ENCODE measurements around the gene NAGLU. TPM values are rescaled to one million over a fixed set of nuclear protein-coding genes. Genes with fewer than 3 reads are reported as not detected.

Gene NAGLU
- polyA plus RNA-seq, 2 of the 4 experiments (the other 2 are of a cell fraction) = 17.8 to 34.5 TPM

GRCh38 chr17:42591411-42591810 lies 55.4 kb downstream of the NAGLU start:
- FAIRE-seq = no peak
- H3K4me1 ChIP-seq = no peaks in the 10 kb centered on the region
- ChIA-PET POLR2A (no interaction called here), CTCF (interaction anchor here (1.1 to 10.8 kb wide), 7 partner anchors 8 to 172 kb away, joined by 3 to 120 read pairs (median 5); partner anchors contain the start of gene PSMC3IP)
- no peak for TF ChIP-seq USF2 (IDR thresholded peaks at IDR 0.05)
- no peak for TF ChIP-seq MAX (IDR thresholded peaks at IDR 0.05)
- TF ChIP-seq PHF8 (IDR thresholded peaks at IDR 0.05; ENCODE audit: borderline replicate concordance, low read depth) = no peak
- no peak for TF ChIP-seq SMC3 (IDR thresholded peaks at IDR 0.05)
- TF ChIP-seq CTCF (IDR thresholded peaks at IDR 0.05) = no peak
- TF ChIP-seq RCOR1 (IDR thresholded peaks at IDR 0.05; ENCODE audit: low read depth, low read length) = no peak
- no peak for TF ChIP-seq MAFK (IDR thresholded peaks at IDR 0.05; ENCODE audit: partially characterized antibody)
- TF ChIP-seq RARB (CRISPR knock-in tag; IDR thresholded peaks at IDR 0.05) = no peak
- TF ChIP-seq NR3C1 (IDR thresholded peaks at IDR 0.05) = no peak
- TF ChIP-seq HEYL (CRISPR knock-in tag; IDR thresholded peaks at IDR 0.05) = no peak
- no peak for TF ChIP-seq BCL3 (IDR thresholded peaks at IDR 0.05)
- TF ChIP-seq ZC3H11A (IDR thresholded peaks at IDR 0.05) = no peak
- 94% methylated on average over 9 of the region's 9 CpGs for WGBS (ENCODE audit: missing lambda C conversion rate)
- no peak for ATAC-seq
- no peak overlapping the region for H3K4me3 ChIP-seq
- H3K27ac ChIP-seq = no peak overlapping the region
- no peak overlapping the region for H3K4me2 ChIP-seq
- no peak for DNase-seq (ENCODE audit: low read depth in 1 of 2, low spot score in 1 of 2)
- H3K9me3 ChIP-seq = no peaks in the 10 kb centered on the region

Small RNA genes lying within 50 kb of the gene (small RNA-seq; reads per million reads assigned to genes)
- gene MIR548AT = 0 to 3.3 (median 0) reads per million in 6 experiments

Other genes with a start within 250 kb of the NAGLU start
- gene STAT5A, start 247.7 kb upstream of the NAGLU start, polyA plus RNA-seq (2011; rRNA removed) = 2.2 and 3.1 TPM in 2 replicates
- 3.9 to 4.4 TPM (median 4.0 TPM) in 3 replicates for gene STAT5A, start 247.7 kb upstream of the NAGLU start, polyA plus RNA-seq (2017; fragmentation: RNase III; extraction: RNeasy Plus Mini Kit Qiagen cat#74134 plus additional on column Dnase treatment)
- 72.8 and 81.9 TPM in 2 replicates for gene STAT3, start 147.8 kb upstream of the NAGLU start, polyA plus RNA-seq (2011; rRNA removed)
- 97.8 to 115 TPM (median 109 TPM) in 3 replicates for gene STAT3, start 147.8 kb upstream of the NAGLU start, polyA plus RNA-seq (2017; fragmentation: RNase III; extraction: RNeasy Plus Mini Kit Qiagen cat#74134 plus additional on column Dnase treatment)
- gene CAVIN1, start 113.0 kb upstream of the NAGLU start, polyA plus RNA-seq (2011; rRNA removed) = 91.4 and 101 TPM in 2 replicates
- gene CAVIN1, start 113.0 kb upstream of the NAGLU start, polyA plus RNA-seq (2017; fragmentation: RNase III; extraction: RNeasy Plus Mini Kit Qiagen cat#74134 plus additional on column Dnase treatment) = 371 to 416 TPM (median 377 TPM) in 3 replicates
- 33.7 and 59.6 TPM in 2 replicates for gene ATP6V0A1, start 77.4 kb upstream of the NAGLU start, polyA plus RNA-seq (2011; rRNA removed)
- 25.8 to 27.3 TPM (median 26.7 TPM) in 3 replicates for gene ATP6V0A1, start 77.4 kb upstream of the NAGLU start, polyA plus RNA-seq (2017; fragmentation: RNase III; extraction: RNeasy Plus Mini Kit Qiagen cat#74134 plus additional on column Dnase treatment)
- gene HSD17B1, start 16.7 kb downstream of the NAGLU start, polyA plus RNA-seq (2011; rRNA removed) = 0.40 and 0.49 TPM in 2 replicates
- gene HSD17B1, start 16.7 kb downstream of the NAGLU start, polyA plus RNA-seq (2017; fragmentation: RNase III; extraction: RNeasy Plus Mini Kit Qiagen cat#74134 plus additional on column Dnase treatment) = 1.2 to 1.9 TPM (median 1.5 TPM) in 3 replicates
- gene COASY, start 25.9 kb downstream of the NAGLU start, polyA plus RNA-seq (2011; rRNA removed) = 65.4 and 77.5 TPM in 2 replicates
- 103 to 113 TPM (median 112 TPM) in 3 replicates for gene COASY, start 25.9 kb downstream of the NAGLU start, polyA plus RNA-seq (2017; fragmentation: RNase III; extraction: RNeasy Plus Mini Kit Qiagen cat#74134 plus additional on column Dnase treatment)
- 48.0 and 48.6 TPM in 2 replicates for gene MLX, start 30.9 kb downstream of the NAGLU start, polyA plus RNA-seq (2011; rRNA removed)
- 46.3 to 48.1 TPM (median 47.0 TPM) in 3 replicates for gene MLX, start 30.9 kb downstream of the NAGLU start, polyA plus RNA-seq (2017; fragmentation: RNase III; extraction: RNeasy Plus Mini Kit Qiagen cat#74134 plus additional on column Dnase treatment)
- 17.8 and 26.1 TPM in 2 replicates for gene PSMC3IP, start 41.5 kb downstream of the NAGLU start, polyA plus RNA-seq (2011; rRNA removed)
- gene PSMC3IP, start 41.5 kb downstream of the NAGLU start, polyA plus RNA-seq (2017; fragmentation: RNase III; extraction: RNeasy Plus Mini Kit Qiagen cat#74134 plus additional on column Dnase treatment) = 37.3 to 40.7 TPM (median 37.9 TPM) in 3 replicates
- gene RETREG3, start 73.1 kb downstream of the NAGLU start, polyA plus RNA-seq (2011; rRNA removed) = 28.3 and 45.9 TPM in 2 replicates
- 19.4 to 24.2 TPM (median 22.6 TPM) in 3 replicates for gene RETREG3, start 73.1 kb downstream of the NAGLU start, polyA plus RNA-seq (2017; fragmentation: RNase III; extraction: RNeasy Plus Mini Kit Qiagen cat#74134 plus additional on column Dnase treatment)
- 73.3 and 79.3 TPM in 2 replicates for gene TUBG1, start 73.4 kb downstream of the NAGLU start, polyA plus RNA-seq (2011; rRNA removed)
- 151 to 161 TPM (median 156 TPM) in 3 replicates for gene TUBG1, start 73.4 kb downstream of the NAGLU start, polyA plus RNA-seq (2017; fragmentation: RNase III; extraction: RNeasy Plus Mini Kit Qiagen cat#74134 plus additional on column Dnase treatment)
- 14.9 and 18.6 TPM in 2 replicates for gene TUBG2, start 123.0 kb downstream of the NAGLU start, polyA plus RNA-seq (2011; rRNA removed)
- gene TUBG2, start 123.0 kb downstream of the NAGLU start, polyA plus RNA-seq (2017; fragmentation: RNase III; extraction: RNeasy Plus Mini Kit Qiagen cat#74134 plus additional on column Dnase treatment) = 27.1 to 36.1 TPM (median 30.6 TPM) in 3 replicates
- 5.3 and 5.5 TPM in 2 replicates for gene PLEKHH3, start 140.8 kb downstream of the NAGLU start, polyA plus RNA-seq (2011; rRNA removed)
- 12.3 to 15.5 TPM (median 14.0 TPM) in 3 replicates for gene PLEKHH3, start 140.8 kb downstream of the NAGLU start, polyA plus RNA-seq (2017; fragmentation: RNase III; extraction: RNeasy Plus Mini Kit Qiagen cat#74134 plus additional on column Dnase treatment)
- gene CCR10, start 145.6 kb downstream of the NAGLU start, polyA plus RNA-seq (2011; rRNA removed) = 0.19 and 0.23 TPM in 2 replicates
- gene CCR10, start 145.6 kb downstream of the NAGLU start, polyA plus RNA-seq (2017; fragmentation: RNase III; extraction: RNeasy Plus Mini Kit Qiagen cat#74134 plus additional on column Dnase treatment) = 0.59 to 0.73 TPM (median 0.66 TPM) in 3 replicates
- gene CNTNAP1, start 146.3 kb downstream of the NAGLU start, polyA plus RNA-seq (2011; rRNA removed) = 8.2 and 8.8 TPM in 2 replicates
- gene CNTNAP1, start 146.3 kb downstream of the NAGLU start, polyA plus RNA-seq (2017; fragmentation: RNase III; extraction: RNeasy Plus Mini Kit Qiagen cat#74134 plus additional on column Dnase treatment) = 6.3 to 7.1 TPM (median 7.1 TPM) in 3 replicates
- 35.4 and 41.1 TPM in 2 replicates for gene EZH1, start 208.8 kb downstream of the NAGLU start, polyA plus RNA-seq (2011; rRNA removed)
- 20.1 to 21.7 TPM (median 21.5 TPM) in 3 replicates for gene EZH1, start 208.8 kb downstream of the NAGLU start, polyA plus RNA-seq (2017; fragmentation: RNase III; extraction: RNeasy Plus Mini Kit Qiagen cat#74134 plus additional on column Dnase treatment)
- 0.49 and 1.2 TPM in 2 replicates for gene RAMP2, start 225.0 kb downstream of the NAGLU start, polyA plus RNA-seq (2011; rRNA removed)
- gene RAMP2, start 225.0 kb downstream of the NAGLU start, polyA plus RNA-seq (2017; fragmentation: RNase III; extraction: RNeasy Plus Mini Kit Qiagen cat#74134 plus additional on column Dnase treatment) = 0.30 to 1.0 TPM (median 0.87 TPM) in 3 replicates
- 143 and 173 TPM in 2 replicates for gene VPS25, start 237.2 kb downstream of the NAGLU start, polyA plus RNA-seq (2011; rRNA removed)
- gene VPS25, start 237.2 kb downstream of the NAGLU start, polyA plus RNA-seq (2017; fragmentation: RNase III; extraction: RNeasy Plus Mini Kit Qiagen cat#74134 plus additional on column Dnase treatment) = 118 to 132 TPM (median 119 TPM) in 3 replicates
- 1.1 and 1.6 TPM in 2 replicates for gene WNK4, start 244.4 kb downstream of the NAGLU start, polyA plus RNA-seq (2011; rRNA removed)
- 1.3 to 1.5 TPM (median 1.5 TPM) in 3 replicates for gene WNK4, start 244.4 kb downstream of the NAGLU start, polyA plus RNA-seq (2017; fragmentation: RNase III; extraction: RNeasy Plus Mini Kit Qiagen cat#74134 plus additional on column Dnase treatment)

Measured in A549 (cell line).